Uterus (tissue), 4 donors: Measurements from ENCODE around the gene IREB2. TPM values are rescaled to one million over a fixed set of nuclear protein-coding genes. Genes with fewer than 3 reads are reported as not detected.

Source experiments
- DNase-seq, 2 donors: peaks; one replicate each; pipeline ENCODE4 v3.0.0-alpha.2; 2019 to 2020
- H3K27ac ChIP-seq, 2 donors: fragments of 200-600 bp; sonication (generic); 1 replicate in 1 of 2; 2 replicates in 1 of 2; pipeline ENCODE4 v1.5.1; 2016 to 2018
- H3K27me3 ChIP-seq, 2 donors: fragments of 200-600 bp; sonication (generic); one replicate each; pipeline ENCODE4 v1.5.1; 2018 to 2019; ENCODE audit warnings: control low read depth in 1 of 2
- H3K36me3 ChIP-seq, 2 donors: fragments of 200-600 bp; sonication (generic); one replicate each; pipeline ENCODE4 v1.5.1; 2019; ENCODE audit warnings: control low read depth in 1 of 2
- H3K4me1 ChIP-seq, 2 donors: fragments of 200-600 bp; sonication (generic); one replicate each; pipeline ENCODE4 v1.5.1; 2018 to 2019; ENCODE audit warnings: control low read depth in 1 of 2
- H3K4me3 ChIP-seq, 2 donors: fragments of 200-600 bp; sonication (generic); 1 replicate in 1 of 2; 2 replicates in 1 of 2; pipeline ENCODE4 v1.5.1; 2018 to 2019; ENCODE audit warnings: mild to moderate bottlenecking in 1 of 2
- H3K9me3 ChIP-seq, 2 donors: fragments of 200-600 bp; sonication (generic); one replicate each; pipeline ENCODE4 v1.5.1; 2019; ENCODE audit warnings: control low read depth in 1 of 2
- CTCF ChIP-seq, 4 experiments: fragments of 200-600 bp in 2 of 4; fragments of 450-650 bp in 2 of 4; sonication (generic) in 2 of 4; IDR thresholded peaks; one replicate each; pipeline ENCODE4 v1.5.1; 2016 to 2019; ENCODE audit warnings: antibody characterized with exemption in 4 of 4, mild to moderate bottlenecking in 2 of 4, moderate library complexity in 1 of 4
- POLR2A ChIP-seq, 2 donors: fragments of 450-650 bp; IDR thresholded peaks; one replicate each; pipeline ENCODE4 v1.6.1; 2016; ENCODE audit warnings: antibody characterized with exemption in 2 of 2, mild to moderate bottlenecking in 1 of 2, moderate library complexity in 1 of 2
- intact Hi-C: fragments of 100-400 bp; cut with DNase I; formaldehyde crosslinking; loops from one replicate; pipeline ENCODE4 v1.15.1; 2023; ENCODE audit warnings: low total_unique reads
- total RNA-seq, 4 donors: library from RNA; depleted of rRNA in 3 of 4; stranded (reverse); fragments of >200 nt in 3 of 4; gene quantifications; one replicate each; pipeline versions ENCODE4 v1.1.0 to v1.2.4, GENCODE V29; 2014 to 2023
- donor health status: DM: yes; HTN: yes; CAD: no.

IREB2 gene
- total RNA-seq, 4 donors from 2014 or later = 15.1 to 81.7 (median 51.4) TPM

GRCh38 chr15:78448441-78449219 lies 10.6 kb downstream of the IREB2 start:
- Histone ChIP-seq H3K9me3 (no peaks in the 10 kb centered on the region), H3K4me1 (peaks cover 0 to 13% of the 10 kb centered on the region in 2 donors)
- no peak for DNase-seq

GRCh38 chr15:78449220-78449999 lies 11.4 kb downstream of the IREB2 start:
- Histone ChIP-seq H3K27ac (no peak overlapping the region), H3K4me1 (peaks cover 0 to 13% of the 10 kb centered on the region in 2 donors), H3K4me3 (no peak overlapping the region), H3K36me3 (no peaks in the 10 kb centered on the region), H3K27me3 (no peaks in the 10 kb centered on the region), H3K9me3 (no peaks in the 10 kb centered on the region)
- TF ChIP-seq POLR2A (IDR thresholded peaks at IDR 0.05) (no peak), CTCF (IDR thresholded peaks at IDR 0.05) (no peak)
- DNase-seq = no peak
- intact Hi-C loops = no loop called here

More at GRCh38 chr15:78448441-78449219, 10.6 kb downstream of the IREB2 start:
- TF ChIP-seq POLR2A (IDR thresholded peaks at IDR 0.05) (no peak), CTCF (IDR thresholded peaks at IDR 0.05) (no peak)
- H3K4me3 ChIP-seq = no peak overlapping the region
- intact Hi-C loops = no loop called here
- H3K27me3 ChIP-seq = no peaks in the 10 kb centered on the region
- H3K27ac ChIP-seq = peak overlapping the region in 1 of 2 donors; percentile 9
- H3K36me3 ChIP-seq = no peaks in the 10 kb centered on the region

- no peak overlapping the region for H3K27ac ChIP-seq
- intact Hi-C loops = no loop called here
- DNase-seq = no peak
- H3K27me3 ChIP-seq = no peaks in the 10 kb centered on the region
- H3K36me3 ChIP-seq = no peaks in the 10 kb centered on the region
- peaks cover 0 to 13% of the 10 kb centered on the region in 2 donors for H3K4me1 ChIP-seq
- H3K4me3 ChIP-seq = no peak overlapping the region
- no peak for TF ChIP-seq POLR2A (IDR thresholded peaks at IDR 0.05)
- TF ChIP-seq CTCF (IDR thresholded peaks at IDR 0.05) = no peak
- H3K9me3 ChIP-seq = no peaks in the 10 kb centered on the region
Measured at GRCh38 chr15:78450285-78450858, 12.4 kb downstream of the IREB2 start.

- H3K9me3 ChIP-seq = no peaks in the 10 kb centered on the region
- no peak overlapping the region for H3K4me3 ChIP-seq
- intact Hi-C loops = no loop called here
- peaks cover 0 to 13% of the 10 kb centered on the region in 2 donors for H3K4me1 ChIP-seq
- H3K27me3 ChIP-seq = no peaks in the 10 kb centered on the region
- H3K27ac ChIP-seq = no peak overlapping the region
- no peak for DNase-seq
- H3K36me3 ChIP-seq = no peaks in the 10 kb centered on the region
- TF ChIP-seq POLR2A (IDR thresholded peaks at IDR 0.05) (no peak), CTCF (IDR thresholded peaks at IDR 0.05) (no peak)
Measured at GRCh38 chr15:78452485-78452884, 14.5 kb downstream of the IREB2 start.
